IPS-20b (cell line): ENCODE results near the gene TMEM258.

Experiments used
- H3K27ac ChIP-seq: one replicate; pipeline ENCODE4 v1.5.1; 2013; ENCODE audit warnings: low read length
- H3K27me3 ChIP-seq: 2 replicates; pipeline ENCODE4 v1.6.1; 2013; ENCODE audit warnings: mild to moderate bottlenecking, low read length, inconsistent platforms; ENCODE audit not compliant: insufficient read depth
- H3K36me3 ChIP-seq: 2 replicates; pipeline ENCODE4 v1.6.1; 2013; ENCODE audit warnings: low read depth, mild to moderate bottlenecking, inconsistent platforms, low read length, moderate library complexity; ENCODE audit not compliant: insufficient read depth
- H3K4me1 ChIP-seq: 2 replicates; pipeline ENCODE4 v1.6.1; 2013; ENCODE audit warnings: mild to moderate bottlenecking, control low read depth, inconsistent platforms, low read length, moderate library complexity; ENCODE audit not compliant: insufficient read depth
- H3K4me3 ChIP-seq: 2 replicates; pipeline ENCODE4 v1.5.1; 2013; ENCODE audit warnings: mild to moderate bottlenecking, low read length, inconsistent platforms
- H3K9ac ChIP-seq: 2 replicates; pipeline ENCODE4 v1.6.1; 2013; ENCODE audit warnings: low read depth, mild to moderate bottlenecking, inconsistent platforms, low read length, moderate library complexity
- H3K9me3 ChIP-seq: 2 replicates; pipeline ENCODE4 v1.6.1; 2013; ENCODE audit warnings: mild to moderate bottlenecking, low read depth, low read length, inconsistent platforms; ENCODE audit not compliant: insufficient read depth

TMEM258 gene

DNA sequence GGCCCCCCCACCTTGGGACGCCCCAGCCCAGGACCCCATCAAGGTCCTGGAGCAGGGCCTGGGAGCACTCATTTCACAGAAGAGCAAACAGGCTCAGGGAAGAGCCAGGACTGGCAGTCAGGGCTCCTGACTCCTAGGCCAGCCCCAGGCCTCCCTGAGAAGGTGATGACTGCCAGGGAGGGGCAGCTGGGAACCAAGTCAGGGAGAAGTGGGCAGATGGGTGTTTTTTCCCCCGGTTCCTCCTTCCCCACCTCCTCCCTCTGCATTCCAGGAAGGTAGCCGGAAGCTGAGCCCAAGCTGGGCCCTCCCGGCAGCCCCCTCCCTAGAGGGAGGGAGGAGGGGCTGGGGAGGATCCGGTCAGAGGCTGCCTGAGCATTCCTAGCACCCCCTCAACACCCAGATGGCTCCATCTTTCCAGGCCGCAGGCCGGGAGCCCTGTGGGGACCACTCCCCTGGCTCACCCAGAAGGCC lies 20.4 kb downstream of the TMEM258 start:
- no peaks in the 10 kb centered on the region for H3K27me3 ChIP-seq
- peak overlapping the region; percentile 62 for H3K27ac ChIP-seq

DNA sequence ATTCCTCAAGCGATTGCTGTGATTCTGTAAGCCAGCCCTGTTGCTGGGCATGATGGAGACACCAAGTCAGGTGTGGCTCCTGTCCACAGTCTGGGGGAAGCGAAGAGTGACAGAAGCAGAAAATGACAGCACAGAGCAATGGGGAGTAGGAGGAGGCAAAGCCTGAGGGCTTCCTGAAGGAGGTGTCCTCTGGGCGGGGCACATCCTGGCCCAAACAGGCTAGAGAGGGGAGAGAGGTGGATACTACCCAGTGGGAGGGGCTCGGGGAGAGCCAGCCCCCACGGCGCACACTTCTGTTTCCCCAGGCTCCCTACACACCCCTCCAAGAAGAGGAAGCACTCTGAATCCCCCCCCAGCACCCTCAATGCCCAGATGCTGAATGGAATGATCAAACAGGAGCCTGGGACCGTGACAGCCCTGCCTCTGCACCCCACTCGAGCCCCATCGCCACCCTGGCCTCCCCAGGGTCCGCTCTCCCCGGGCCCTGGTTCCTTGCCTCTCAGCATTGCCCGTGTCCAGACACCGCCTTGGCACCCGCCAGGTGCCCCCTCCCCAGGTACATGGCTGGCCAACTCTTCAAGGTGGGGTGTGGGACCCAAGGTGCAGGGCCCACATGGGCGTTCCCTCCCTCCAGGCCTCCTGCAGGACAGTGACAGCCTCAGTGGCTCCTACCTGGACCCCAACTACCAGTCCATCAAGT lies 21.1 kb downstream of the TMEM258 start:
- Histone ChIP-seq H3K9ac (no peak overlapping the region), H3K9me3 (no peaks in the 10 kb centered on the region), H3K4me3 (no peak overlapping the region), H3K4me1 (peaks cover 7% of the 10 kb centered on the region; the same call in 1 of the 2 replicates), H3K36me3 (no peaks in the 10 kb centered on the region), H3K27ac (no peak overlapping the region), H3K27me3 (no peaks in the 10 kb centered on the region)

More for the DNA sequence above, 20.4 kb downstream of the TMEM258 start:
- no peak overlapping the region; the same call in 1 of the 2 replicates for H3K9ac ChIP-seq
- no peaks in the 10 kb centered on the region for H3K9me3 ChIP-seq
- no peak overlapping the region for H3K4me3 ChIP-seq
- peaks cover 7% of the 10 kb centered on the region; the same call in 1 of the 2 replicates for H3K4me1 ChIP-seq
- H3K36me3 ChIP-seq = no peaks in the 10 kb centered on the region

DNA sequence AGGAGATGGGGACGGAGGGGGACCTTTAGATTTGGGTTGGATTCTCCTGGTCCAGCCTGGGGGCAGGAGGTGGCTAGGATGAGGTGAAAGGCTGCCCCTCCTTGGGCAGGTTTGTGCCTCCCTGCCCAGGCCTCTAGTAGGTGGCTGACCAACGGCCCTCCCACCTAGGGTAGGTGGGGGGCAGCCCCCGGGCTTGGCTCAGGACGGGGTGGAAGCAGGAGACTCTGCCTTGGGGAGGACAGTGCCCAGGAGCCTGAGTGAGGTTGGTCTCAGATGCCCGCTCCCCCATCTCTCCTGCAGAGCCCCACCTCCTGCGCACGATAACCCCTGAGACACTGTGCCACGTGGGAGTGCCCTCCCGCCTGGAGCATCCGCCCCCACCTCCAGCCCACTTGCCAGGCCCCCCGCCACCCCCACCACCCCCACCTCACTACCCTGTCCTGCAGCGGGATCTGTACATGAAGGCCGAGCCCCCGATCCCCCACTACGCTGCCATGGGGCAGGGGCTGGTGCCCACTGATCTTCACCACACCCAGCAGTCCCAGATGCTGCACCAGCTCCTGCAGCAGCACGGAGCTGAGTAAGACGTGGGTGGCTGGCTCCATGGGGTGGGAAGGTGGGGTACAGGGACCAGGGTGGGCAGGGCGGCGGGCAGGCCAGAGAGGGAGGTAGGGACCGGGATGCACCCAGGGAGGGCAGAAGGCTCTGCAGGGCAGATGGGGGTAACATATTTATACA lies 22.3 kb downstream of the TMEM258 start:
- peaks cover 7% of the 10 kb centered on the region; the same call in 1 of the 2 replicates for H3K4me1 ChIP-seq
- no peaks in the 10 kb centered on the region for H3K36me3 ChIP-seq
- no peaks in the 10 kb centered on the region for H3K9me3 ChIP-seq
- no peaks in the 10 kb centered on the region for H3K27me3 ChIP-seq
- no peak overlapping the region for H3K4me3 ChIP-seq
- no peak overlapping the region for H3K9ac ChIP-seq
- H3K27ac ChIP-seq = no peak overlapping the region

DNA sequence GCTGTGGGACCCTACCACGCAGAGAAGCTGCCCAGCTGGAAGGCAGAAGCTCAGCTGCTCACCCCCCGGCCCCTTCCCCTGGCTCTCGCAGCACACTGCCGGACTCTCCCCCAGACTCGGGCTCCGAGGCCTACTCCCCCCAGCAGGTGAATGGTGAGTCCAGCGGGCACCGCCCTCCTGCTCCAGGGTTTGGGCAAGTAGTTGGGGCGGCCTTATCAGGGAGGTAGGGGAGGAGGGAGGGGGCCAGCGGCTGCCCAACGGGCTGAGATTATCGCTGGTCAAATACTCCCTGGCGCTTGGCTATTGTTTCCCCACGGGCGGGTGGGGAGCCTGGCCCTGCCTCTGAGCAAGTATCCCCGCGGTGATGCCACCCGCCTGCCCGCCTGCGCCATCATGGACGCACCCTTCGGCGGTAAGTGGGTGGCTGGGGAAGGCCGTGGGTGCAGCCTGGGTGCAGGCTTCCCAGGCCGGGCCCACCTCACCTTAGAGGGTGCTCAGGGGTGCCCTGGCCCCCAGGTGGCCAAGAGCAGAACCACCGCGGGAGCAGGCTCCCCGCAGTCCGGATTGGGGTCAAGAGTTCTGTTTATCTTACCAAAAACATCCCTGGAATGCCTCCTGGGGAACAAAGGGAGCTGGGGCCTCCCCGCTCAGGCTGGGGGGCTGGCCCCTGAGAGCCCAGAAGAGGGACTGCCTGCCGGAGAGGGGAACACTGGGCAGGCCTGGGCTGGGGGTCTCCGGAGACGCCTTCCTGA lies 23.1 kb downstream of the TMEM258 start:
- no peak overlapping the region for H3K9ac ChIP-seq
- H3K36me3 ChIP-seq = no peaks in the 10 kb centered on the region
- no peak overlapping the region for H3K4me3 ChIP-seq
- H3K27me3 ChIP-seq = no peaks in the 10 kb centered on the region
- H3K4me1 ChIP-seq = peaks cover 7% of the 10 kb centered on the region; the same call in 1 of the 2 replicates
- no peaks in the 10 kb centered on the region for H3K9me3 ChIP-seq
- H3K27ac ChIP-seq = no peak overlapping the region

DNA sequence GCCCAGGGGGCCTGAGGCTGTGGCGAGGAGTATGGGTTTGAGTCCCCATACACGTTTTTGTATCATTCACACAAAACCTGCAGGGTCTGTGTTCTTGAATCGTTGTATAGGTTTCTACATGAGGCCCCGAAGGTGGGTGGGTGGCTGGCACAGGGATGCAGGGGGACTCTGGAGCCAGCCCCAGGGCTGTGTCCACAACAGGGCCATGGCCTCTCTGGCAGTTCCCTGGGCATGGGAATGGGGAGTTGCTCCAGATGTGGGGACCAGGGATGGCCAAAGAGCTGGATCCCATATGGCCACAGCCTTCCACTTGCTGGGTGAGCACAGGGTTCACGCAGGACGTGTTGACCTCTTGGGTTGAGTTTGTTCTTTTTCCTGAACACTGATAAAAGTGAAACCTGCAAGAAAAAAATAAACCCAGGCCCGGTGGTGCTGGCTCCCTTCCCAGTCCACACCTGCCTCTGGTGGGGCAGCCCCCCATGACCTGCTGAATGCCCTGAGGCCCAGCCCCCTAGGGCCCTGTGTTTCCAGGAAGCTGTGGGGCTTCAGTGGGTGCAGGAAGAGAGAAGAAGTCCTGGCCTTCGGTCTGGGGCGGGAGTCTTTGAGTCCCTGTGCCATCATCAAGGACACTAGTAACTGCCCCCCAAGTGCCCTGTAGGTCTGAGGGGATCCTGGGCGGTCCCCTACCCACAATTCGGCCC lies 23.9 kb downstream of the TMEM258 start:
- Histone ChIP-seq H3K4me1 (peaks cover 7% of the 10 kb centered on the region; the same call in 1 of the 2 replicates), H3K27ac (no peak overlapping the region), H3K9ac (no peak overlapping the region), H3K36me3 (no peaks in the 10 kb centered on the region), H3K4me3 (no peak overlapping the region), H3K27me3 (no peaks in the 10 kb centered on the region), H3K9me3 (no peaks in the 10 kb centered on the region)

DNA sequence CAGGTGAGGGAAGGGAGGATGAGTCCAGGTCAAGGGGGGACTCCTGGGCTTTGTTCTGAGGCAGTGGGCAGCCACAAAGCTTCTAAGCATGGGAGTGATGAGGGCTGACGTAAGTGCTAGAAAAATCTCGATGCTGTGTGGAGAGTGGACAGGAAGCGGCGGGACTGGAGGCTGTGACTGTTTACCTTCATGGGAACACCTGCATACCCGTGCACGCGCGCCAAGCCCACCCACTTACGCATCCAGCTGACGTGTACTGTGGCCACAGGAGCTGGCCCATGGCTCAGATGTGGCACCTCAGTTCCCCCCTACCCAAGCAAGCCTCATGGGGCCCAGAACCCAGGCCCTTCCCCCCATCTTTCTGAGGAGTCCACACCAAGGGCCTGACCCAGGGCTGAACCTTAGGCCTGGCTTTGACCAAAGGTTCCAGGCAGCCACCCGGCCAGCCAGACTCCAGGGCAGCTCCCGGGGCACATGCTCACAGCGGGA lies 26.0 kb downstream of the TMEM258 start:
- H3K27me3 ChIP-seq = no peaks in the 10 kb centered on the region
- H3K27ac ChIP-seq = no peak overlapping the region
- no peaks in the 10 kb centered on the region; the same call in 1 of the 2 replicates for H3K4me1 ChIP-seq
- H3K36me3 ChIP-seq = no peaks in the 10 kb centered on the region
- H3K9me3 ChIP-seq = no peaks in the 10 kb centered on the region
- H3K4me3 ChIP-seq = no peak overlapping the region
- H3K9ac ChIP-seq = no peak overlapping the region

DNA sequence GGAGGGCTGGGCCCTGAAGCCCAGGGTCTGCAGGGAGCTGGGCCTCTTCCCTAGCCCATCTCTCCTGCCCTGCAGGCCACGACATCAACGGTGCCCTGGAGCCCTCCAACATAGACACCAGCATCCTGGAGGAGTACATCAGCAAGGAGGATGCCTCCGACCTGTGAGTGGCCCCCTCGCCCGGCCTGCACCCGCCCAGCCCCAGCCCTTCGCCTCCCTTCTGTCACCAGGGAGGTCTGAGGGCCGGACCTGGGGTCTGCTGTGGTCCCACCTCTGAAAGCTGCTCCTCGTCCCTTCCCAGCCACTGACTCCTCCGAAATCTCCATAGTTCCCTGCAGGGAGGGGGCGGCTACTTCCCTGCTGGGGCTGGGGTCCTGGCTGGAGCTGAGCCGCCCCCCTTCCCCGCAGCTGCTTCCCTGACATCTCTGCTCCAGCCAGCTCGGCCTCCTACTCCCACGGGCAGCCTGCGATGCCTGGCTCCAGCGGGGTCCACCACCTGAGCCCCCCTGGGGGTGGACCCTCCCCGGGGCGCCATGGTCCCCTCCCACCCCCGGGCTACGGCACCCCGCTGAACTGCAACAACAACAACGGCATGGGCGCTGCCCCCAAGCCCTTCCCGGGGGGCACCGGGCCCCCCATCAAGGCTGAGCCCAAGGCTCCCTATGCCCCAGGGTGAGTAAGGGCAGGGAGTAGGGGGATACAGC lies 26.7 kb downstream of the TMEM258 start:
- no peaks in the 10 kb centered on the region for H3K27me3 ChIP-seq
- H3K9ac ChIP-seq = no peak overlapping the region
- H3K27ac ChIP-seq = no peak overlapping the region
- H3K9me3 ChIP-seq = no peaks in the 10 kb centered on the region
- H3K4me1 ChIP-seq = no peaks in the 10 kb centered on the region; the same call in 1 of the 2 replicates
- no peak overlapping the region for H3K4me3 ChIP-seq
- H3K36me3 ChIP-seq = no peaks in the 10 kb centered on the region

DNA sequence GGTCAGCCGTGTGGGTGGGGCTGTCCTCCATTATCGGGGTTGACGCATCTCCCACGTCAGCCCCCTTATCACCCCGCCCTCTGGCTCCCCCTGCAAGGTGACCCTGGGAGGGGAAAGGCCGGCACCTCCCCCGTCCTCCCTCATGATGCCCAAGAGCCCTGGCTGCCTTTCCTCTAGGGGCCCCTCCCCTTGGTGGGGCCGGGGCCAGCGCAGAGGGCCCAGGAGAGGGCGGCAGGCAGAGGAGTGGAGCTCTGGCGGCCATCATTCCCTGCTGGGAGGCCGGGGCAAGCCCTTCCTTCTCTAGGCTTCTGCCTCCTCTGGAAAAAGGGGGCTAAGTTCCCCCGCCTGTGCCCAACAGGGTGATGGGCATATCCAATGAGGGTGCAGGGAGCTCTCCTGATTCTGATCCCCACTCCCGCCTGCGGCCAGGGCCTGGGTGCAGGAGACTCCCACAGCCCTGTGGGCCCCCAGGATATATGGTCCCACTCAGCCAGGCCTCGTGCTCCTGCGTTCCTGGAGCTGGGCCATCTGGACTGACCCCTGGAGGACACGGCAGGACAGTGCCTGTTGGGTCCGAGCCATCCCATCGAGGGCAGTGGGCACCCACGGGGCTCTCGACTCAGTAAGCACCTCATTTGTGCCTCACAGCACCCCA lies 27.7 kb downstream of the TMEM258 start:
- Histone ChIP-seq H3K27ac (no peak overlapping the region), H3K4me3 (no peak overlapping the region), H3K36me3 (no peaks in the 10 kb centered on the region), H3K9me3 (no peaks in the 10 kb centered on the region), H3K27me3 (no peaks in the 10 kb centered on the region), H3K9ac (no peak overlapping the region), H3K4me1 (no peaks in the 10 kb centered on the region; the same call in 1 of the 2 replicates)

DNA sequence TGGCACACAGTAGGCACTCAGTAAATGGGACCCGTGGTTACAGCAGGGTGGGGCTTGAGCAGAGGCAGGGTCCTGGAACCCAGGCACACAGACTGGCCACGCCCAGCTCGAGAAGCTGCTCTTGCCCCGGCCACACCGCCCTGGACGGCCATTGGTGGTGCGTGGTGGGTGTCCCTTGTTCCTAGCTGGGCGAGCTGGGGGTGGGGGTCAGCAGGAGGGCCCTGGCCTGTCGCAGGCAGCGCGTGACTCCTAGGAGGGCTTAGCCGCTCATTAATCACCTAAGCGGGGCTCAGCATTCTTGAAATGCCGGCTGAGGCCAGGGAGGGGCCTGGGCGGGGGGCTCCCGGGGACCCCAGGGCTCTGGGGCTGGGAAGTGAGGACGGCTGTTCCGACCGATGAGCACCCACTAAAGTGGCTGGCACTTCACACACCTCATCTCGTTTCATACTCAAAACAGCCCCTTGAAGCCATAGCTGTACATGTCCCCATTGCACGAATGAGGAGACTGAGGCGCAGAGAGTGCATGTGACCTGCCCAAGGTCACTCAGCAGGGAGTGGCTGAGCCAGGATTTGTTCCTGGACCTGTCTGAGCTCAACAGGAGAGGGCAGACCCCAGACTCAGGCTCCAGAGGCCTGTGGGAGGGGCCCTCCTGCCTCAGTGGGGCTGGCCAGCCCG lies 28.3 kb downstream of the TMEM258 start:
- Histone ChIP-seq H3K27ac (no peak overlapping the region), H3K27me3 (no peaks in the 10 kb centered on the region), H3K9ac (no peak overlapping the region), H3K4me3 (no peak overlapping the region), H3K9me3 (no peaks in the 10 kb centered on the region), H3K4me1 (no peaks in the 10 kb centered on the region; the same call in 1 of the 2 replicates), H3K36me3 (no peaks in the 10 kb centered on the region)

DNA sequence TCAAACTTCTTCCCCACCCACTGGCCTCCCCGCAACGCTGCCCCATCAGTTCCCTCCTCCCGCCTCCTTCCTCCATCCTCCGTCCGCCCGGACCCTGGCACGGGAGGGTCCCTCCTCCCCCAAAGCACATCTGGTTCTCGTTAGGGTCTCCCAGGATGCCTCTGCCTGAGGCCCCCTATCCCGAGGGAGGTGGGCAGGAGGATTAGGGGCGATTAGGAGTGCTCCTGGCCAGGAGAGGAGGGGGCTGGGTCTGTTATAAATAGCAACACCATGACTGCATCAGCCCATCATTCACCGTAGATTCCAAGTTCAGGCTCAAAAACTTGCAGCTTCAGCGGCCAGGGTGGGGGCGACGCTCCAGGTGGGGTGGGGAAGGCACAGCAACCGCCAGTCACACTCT lies 29.6 kb downstream of the TMEM258 start:
- Histone ChIP-seq H3K27me3 (no peaks in the 10 kb centered on the region), H3K36me3 (no peaks in the 10 kb centered on the region), H3K4me3 (no peak overlapping the region), H3K27ac (no peak overlapping the region), H3K4me1 (no peaks in the 10 kb centered on the region; the same call in 1 of the 2 replicates), H3K9ac (no peak overlapping the region), H3K9me3 (no peaks in the 10 kb centered on the region)
